Activated CD8-positive, alpha-beta memory T cell treated with anti-CD3 and anti-CD28 coated beads for 48 hours (primary cell): Measurements from ENCODE around the gene C1orf210.
A peak's percentile ranks its signal among the peaks of the same experiment; 100 is the strongest.

Source experiments
- DNase-seq, 3 experiments: peaks; one replicate each; pipeline ENCODE4 v3.0.0-alpha.2; 2020; ENCODE audit warnings: low read depth in 2 of 3, low spot score in 2 of 3

C1orf210 gene

DNA sequence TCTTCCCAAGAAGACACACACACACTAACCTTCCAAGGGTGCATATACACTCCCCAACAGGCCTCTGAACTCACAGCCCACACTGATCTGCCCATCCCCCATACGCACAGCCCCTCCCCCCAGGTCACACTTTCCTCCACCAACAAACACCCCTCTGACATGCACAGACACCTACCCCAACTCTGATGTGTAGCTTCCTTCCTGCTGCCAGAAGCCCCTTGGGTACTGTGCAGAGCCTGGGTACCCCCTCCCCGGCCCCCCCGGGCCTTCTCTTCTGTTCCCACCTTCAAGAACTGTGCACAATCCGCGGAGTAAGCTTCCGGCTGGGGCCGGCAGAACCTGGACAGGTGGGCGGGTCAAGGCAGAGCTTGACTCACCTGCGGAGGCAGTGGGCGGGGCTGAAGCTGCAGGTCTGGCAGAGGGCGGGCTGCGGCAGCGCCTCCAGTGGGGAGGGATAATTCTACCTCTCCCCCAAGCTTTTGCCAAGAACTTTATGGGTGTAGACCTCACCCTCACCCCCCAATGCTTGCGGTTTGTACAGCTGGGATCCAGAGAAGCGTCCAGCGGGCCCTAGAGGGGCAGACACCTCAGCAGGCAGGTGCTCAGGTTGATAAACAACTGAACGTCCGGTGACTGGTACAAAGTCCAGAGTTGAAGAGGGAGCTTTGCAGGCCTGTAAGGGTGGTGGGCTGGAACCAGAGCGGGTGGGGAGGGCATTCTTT lies at the start of gene C1orf210:
TSS of gene C1orf210 (minus strand) at position 313 of the 722 bp plus-strand sequence. CDS start 2,311 bp downstream, outside the sequence.
- DNase-seq = no peak

DNA sequence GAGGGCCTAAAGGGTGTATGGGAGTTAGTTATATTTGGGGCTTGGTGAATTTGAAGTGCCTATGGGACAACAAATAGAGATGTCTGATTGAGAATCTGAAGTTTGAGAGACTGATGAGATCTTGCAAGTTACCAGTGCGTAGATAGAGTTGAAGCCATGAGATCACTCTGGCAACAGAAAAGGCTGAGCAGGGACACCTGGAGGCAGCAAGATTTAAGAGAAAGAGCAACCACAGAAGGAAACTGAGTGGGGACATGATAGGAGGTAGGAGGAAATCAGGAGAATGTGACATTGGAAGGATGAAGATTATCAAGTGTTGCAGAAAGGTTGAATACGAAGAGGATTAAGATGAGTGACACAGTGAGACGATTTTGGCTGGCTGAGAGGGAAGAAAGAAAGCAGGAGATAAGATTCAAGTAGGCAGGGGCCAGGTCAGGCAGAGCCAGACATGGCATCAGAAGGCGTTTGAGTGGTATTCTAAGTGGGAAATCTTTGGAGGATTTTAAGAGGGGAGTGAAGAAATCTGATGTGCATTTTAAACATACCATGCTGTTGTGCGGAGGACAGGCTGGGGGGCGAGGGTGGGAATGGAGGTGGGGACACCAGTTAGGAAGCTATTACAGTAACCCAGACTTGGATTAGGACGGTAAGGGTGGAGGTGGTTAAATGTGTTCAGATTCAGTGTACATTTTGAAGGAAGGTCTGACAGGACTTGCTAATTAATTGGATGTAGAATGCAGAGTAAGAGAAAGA lies 49.2 kb upstream of the C1orf210 start:
- no peak for DNase-seq

DNA sequence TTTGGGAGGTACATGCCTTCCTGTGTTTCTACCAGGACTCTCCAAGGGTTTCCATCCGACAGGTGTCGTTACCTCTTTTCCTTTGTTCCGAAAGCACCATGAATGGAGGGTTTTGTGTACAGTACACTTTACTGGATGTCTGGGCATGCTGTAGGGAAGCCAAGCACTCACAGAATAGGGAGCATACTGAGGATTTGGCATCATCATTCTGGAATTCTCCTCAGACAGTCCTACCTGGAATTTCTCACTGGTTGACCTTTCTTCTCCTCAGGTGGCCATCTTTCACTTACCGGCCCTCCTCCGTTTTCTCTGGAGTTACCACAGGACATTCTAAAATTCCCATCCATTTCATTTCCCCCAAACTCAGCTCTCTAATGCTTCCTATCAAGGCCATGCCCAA lies 46.3 kb upstream of the C1orf210 start:
- DNase-seq = no peak

DNA sequence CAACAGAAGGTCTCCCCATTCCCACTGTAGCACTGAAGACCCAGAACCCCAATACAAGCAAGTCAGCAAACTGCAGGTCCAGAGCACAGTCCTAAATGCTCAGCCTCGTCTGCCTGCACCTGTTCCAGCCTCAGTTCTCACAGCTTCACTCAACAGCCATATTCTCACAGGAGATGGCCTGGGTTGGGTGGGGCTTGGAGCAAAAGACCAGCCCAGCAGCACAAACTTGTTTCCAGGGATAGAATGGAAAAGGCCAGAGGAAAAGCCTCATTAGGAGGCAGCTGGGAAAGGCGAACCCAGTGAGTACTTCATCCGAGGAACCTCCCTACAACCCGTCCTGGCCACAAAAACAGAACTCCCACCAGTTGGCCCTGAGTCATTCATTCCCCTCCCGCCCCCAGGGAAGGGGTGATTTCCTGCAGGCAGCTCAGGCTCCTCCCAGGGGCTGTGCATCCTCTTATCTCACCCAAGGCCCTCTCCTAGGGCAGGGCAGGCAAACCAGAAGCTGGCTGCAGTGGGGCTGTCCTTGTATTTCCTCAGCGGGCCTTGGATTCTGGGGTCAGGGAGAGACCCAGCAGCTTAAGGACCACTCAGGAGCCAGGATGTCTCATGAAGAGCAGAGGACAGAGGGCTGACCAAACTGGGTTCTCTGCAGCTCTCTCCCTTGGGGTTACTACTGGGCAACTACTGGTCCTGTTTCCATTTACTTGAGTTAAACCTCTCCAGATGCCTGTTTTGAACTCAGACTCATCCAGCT lies 44.8 kb upstream of the C1orf210 start:
- peak; percentile 27 to 39 (median 30) for DNase-seq

DNA sequence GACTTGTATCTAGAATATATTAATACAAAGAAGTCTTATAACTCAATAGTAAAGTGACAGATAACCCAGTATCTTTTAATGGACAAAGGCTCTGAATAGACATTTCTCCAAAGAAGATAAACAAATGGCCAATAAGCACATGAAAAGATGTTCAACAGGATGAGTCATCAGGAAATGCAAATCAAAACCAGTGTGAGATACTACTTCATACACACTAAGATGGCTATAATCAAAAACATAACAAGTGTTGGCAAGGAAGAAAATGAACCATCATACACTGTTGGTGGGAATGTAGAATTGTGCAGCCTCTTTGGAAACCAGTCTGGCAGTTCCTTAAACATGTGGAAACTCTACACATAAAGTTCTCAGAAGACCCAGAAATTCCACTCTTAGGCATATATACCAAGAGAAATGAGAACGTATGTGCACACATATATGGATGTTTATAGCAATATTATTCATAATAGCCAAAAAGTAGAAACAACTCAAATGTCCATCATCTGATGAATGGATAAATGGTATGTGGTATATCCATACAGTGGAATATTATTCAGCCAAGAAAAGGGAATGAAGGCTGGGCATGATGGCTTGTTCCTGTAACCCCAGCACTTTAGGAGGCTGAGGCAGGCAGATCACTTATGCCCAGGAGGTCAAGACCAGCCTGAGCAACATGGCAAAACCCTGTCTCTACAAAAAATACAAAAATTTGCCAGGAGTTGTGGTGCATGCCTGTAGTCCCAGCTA lies 42.3 kb upstream of the C1orf210 start:
- DNase-seq = no peak

DNA sequence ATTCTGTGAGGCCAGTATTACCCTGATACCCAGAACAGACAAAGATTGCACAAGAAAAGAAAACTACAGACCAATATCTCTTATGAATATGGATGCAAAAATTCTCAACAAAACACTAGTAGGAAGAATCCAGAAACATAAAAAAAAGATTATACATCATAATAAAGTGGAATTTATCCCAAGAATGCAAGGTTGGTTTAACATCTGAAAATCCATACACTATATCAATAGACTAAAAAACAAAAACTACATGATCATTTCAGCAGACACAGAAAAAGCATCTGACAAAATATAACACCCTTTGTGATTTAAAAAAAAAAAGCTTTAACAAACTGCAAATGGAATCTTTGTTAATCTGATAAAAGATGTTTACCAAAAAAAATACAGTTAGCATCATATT lies 40.0 kb upstream of the C1orf210 start:
- no peak for DNase-seq

DNA sequence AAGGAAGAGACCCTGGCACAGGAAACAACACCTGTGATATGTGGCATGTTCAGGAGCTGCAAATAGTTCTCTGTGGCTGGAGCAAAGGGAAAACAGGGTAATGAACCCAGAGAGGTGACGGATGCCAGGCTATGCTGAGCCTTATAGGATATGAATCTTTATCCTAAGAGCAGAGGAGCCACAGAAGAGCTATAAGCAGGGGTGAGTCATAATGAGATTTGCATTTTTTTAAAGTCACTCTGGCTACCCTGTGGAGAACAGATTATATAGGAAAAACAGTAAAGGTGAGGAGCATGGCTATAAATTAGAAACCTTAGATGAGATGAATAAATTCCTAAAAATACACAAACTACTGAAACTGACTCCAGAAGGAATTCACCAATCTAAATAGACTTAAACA lies 39.4 kb upstream of the C1orf210 start:
- DNase-seq = no peak

DNA sequence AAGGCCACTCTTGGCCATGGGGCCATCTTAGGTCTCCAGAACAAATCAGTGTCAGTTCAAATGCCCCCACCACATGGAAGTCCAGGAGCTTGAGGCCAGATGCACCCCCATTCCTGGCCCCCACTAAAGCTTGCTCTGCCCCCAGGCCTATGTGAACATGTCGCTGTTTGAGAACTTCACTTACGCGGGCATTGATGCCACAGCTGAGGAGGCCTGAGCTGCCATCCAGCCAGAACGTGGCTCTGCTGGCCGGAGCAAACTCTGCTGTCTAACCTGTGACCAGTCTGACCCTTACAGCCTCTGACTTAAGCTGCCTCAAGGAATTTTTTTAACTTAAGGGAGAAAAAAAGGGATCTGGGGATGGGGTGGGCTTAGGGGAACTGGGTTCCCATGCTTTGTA lies 37.1 kb upstream of the C1orf210 start:
- no peak for DNase-seq

DNA sequence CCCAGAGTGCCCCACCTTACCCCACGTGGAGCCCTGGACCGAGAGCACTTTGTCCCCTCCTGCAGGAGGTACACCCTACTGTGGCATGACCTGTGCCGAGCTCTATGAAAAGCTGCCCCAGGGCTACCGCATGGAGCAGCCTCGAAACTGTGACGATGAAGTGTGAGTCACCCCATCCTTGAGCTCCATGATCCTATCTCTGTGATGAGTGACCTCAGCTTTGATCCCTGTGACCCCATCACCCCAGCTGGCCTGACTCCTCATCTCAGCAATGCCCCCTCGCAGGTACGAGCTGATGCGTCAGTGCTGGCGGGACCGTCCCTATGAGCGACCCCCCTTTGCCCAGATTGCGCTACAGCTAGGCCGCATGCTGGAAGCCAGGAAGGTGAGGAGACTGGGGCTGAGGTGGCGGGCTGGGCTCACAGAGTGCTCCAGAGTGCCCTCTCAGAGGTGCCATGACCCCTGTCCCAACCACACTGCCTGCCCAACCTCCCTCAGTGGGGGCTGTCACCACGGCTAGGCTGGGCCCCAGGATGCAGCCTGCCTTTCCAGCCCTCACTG lies 36.0 kb upstream of the C1orf210 start:
- no peak for DNase-seq

DNA sequence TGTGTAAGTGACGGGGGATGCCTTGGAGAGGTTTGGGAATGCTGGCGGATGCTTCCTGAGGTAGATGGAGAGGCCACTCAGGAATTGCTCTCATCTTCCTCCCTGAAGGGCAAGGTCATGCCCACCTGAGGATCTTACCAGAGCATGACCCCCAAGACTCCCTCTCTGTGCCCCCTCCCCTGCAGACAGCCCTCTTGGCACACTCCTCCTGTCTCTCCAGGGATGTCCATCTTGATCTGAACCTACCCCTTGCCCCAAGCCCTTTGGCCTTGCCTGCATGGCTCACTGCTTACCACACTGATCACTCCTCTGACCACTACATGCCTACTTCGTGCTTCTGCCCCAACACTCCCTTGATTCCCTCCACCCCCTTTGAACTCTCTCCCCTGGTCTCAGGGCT lies 34.4 kb upstream of the C1orf210 start:
- no peak for DNase-seq

DNA sequence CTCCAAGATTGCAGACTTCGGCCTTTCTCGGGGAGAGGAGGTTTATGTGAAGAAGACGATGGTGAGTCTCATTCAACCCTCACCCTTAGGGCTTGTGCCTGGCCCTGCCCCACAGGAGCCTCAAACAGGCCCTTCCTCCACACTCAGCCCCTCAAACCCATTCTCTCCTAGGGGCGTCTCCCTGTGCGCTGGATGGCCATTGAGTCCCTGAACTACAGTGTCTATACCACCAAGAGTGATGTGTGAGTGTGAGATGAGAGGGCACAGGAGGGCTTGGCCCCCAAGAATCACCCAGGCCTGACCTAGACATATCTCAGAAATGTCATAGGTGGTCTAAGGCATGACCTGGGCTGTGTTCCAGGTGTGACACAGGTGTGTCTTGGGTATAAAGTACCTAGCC lies 33.9 kb upstream of the C1orf210 start:
- DNase-seq = no peak

DNA sequence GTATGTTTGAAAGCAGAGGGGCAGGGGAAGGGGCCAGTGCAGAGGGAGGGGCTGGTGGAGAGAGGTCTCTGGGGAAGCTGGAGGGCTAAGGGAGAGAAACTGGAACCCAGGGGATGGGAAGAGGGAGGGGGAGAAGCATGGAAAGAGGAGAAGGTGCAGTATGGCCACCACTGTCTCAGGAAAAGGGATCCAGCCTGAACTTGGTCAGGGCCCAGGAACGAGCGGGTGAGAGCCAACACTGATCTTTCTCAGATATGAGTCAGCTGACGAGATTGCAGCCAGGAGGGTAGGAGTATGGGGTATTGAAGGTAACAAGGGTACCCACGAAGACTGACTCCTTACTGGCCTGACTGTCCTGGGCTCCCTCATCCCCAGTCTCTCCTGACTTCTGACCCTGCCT lies 33.5 kb upstream of the C1orf210 start:
- no peak for DNase-seq

DNA sequence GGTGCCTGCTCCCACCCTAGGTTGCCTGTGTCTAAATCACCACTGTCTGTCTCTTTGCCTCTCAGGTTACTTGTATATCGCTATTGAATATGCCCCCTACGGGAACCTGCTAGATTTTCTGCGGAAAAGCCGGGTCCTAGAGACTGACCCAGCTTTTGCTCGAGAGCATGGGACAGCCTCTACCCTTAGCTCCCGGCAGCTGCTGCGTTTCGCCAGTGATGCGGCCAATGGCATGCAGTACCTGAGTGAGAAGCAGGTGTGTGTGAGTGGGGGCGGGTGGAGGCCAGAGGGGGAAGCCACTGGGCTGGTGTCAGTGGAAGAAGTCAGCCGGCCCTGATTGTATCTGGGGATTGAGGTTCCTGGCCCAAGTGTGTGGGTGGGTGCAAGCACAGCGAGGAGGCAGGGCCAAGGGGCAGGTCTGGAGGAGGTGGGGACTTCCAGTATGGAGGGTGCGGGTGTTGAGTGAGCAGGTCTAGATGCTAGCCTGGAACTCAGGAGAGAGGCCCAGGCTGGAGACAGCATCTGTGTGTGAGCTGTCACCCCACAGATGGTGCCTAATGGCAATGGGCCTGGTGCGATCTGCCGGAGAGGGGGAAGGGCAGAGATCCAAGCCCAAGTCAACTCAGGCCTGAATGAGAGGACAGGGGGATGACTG lies 32.6 kb upstream of the C1orf210 start:
- no peak for DNase-seq

DNA sequence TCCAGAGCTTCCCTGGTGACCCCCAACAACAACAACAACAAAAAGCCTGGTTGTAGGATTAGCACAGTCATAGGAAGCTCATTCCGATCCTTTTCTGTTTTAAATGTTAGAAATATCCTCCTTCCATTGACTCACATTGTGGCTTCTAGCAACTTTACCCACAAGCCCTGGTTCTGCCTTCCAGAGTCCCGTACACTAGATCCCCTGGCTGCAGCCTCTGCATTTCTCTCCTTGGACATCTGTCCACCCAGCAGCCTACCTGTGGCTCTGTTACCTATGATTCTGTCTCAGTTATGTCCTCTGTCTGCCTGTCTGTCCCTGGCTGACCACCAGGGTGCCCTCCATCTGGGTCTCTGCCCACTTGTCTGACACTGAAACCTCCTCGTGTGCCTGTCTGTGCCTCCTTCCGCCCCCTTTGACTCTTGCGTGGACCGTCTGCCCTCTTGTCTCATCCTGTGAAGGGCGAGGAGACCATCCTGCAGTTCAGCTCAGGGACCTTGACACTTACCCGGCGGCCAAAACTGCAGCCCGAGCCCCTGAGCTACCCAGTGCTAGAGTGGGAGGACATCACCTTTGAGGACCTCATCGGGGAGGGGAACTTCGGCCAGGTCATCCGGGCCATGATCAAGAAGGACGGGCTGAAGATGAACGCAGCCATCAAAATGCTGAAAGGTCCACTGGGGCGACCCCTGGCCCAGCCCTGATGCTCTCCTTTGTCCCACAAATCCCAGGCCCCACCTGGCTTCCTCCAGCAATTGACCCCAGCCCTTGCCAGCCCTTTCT lies 31.5 kb upstream of the C1orf210 start:
- DNase-seq = no peak

DNA sequence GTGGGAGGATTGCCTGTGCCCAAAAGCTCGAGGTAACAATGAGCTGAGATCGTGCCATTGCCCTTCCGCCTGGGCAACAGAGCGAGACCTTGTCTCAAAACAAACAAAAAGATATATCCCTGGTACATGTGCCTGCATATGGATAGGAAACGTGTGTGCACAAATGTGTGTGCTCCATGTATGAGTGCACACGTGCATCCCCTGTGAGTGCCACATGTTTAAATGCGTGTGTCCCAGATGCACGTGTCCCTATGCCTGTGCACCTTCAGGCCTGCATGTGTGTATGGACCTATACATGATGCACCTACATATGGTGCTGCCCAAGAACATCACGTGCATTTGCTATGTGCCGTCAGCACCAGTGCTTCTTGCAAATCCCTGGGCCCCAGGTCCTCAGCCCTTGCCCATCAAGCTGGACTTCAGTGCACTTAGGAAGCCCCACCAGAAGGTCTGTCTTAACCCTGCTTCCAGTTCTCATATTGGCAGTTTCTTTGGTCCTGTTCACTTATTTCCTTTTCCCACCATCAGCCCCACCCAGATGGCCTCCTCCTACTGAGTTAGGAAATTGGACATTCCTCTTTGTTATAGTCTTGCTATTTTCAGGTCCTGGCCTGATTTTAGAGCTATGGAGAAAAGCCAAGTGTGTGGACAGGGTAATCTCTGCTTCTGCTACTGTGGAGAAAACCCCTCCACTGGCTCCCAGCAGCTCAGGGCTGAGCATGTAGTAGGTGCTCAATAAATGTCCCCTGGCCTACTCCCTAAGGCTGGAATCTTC lies 30.8 kb upstream of the C1orf210 start:
- no peak for DNase-seq

DNA sequence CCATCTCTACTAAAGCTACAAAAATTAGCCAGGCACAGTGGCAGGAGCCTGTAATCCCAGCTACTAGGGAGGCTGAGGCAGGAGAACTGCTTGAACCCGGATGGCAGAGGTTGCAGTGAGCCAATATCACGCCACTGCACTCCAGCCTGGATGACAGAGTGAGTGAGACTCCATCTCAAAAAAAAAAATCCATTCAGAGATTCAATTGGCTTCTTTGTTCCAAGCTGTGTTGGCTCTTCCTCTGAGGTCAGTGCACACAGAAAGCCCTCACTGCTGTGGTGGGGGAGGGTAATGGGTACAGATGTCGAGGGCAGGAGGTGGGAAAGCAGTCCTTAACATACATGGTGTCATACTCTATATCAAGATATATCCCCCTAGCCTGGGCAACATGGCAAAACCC lies 30.1 kb upstream of the C1orf210 start:
- no peak for DNase-seq

DNA sequence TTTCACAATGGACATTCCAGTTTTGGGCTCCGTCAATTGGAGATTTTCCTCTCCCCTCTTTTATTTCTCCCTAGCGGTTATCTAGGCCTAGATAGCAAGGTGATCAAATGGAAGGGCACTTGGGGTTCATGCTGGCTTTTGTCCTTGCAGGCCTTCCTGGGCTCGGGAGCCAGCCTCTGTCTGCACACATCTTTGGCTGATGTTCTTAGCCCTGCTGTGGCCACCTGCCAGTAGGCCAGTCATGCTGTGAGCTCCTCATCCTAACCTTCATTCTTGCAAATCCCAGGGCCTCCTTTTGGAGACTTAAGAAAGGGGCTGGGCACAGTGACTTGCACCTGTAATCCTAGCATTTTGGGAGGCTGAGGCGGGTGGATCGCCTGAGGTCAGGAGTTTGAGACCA lies 28.9 kb upstream of the C1orf210 start:
- no peak for DNase-seq

DNA sequence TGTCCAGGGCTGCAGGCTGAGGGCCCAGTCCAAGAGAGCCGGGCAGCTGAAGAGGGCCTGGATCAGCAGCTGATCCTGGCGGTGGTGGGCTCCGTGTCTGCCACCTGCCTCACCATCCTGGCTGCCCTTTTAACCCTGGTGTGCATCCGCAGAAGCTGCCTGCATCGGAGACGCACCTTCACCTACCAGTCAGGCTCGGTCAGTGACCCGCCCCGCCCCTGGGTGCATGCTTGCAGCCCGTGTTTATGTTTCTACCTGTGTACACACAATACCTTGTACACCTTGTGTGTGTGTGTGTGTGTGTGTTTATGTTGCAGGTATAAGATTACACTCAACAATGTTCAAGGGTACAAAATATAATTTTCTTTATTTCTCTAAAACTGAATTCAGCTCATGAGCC lies 28.4 kb upstream of the C1orf210 start:
- no peak for DNase-seq
